Measurements from ENCODE around the gene FTCDNL1.

Gene FTCDNL1

GRCh38 chr2:199734651-199735050 lies 116.3 kb downstream of the FTCDNL1 start:
- Mint-ChIP-seq H3K9me3 (peaks cover 2% of the 10 kb centered on the region), H3K36me3 (ENCODE audit: low read depth) (no peaks in the 10 kb centered on the region), H3K4me1 (no peaks in the 10 kb centered on the region), H3K4me3 (no peak overlapping the region), H3K27me3 (ENCODE audit: low read depth) (peaks cover 39% of the 10 kb centered on the region), H3K27ac (no peak overlapping the region)
- no peak for TF ChIP-seq CTCF (IDR thresholded peaks at IDR 0.05; ENCODE audit: unreplicated experiment in 3 of 3)

GRCh38 chr2:199734011-199734410 lies 117.0 kb downstream of the FTCDNL1 start:
- TF ChIP-seq CTCF (IDR thresholded peaks at IDR 0.05; ENCODE audit: unreplicated experiment in 3 of 3): no peak
- Mint-ChIP-seq H3K27ac (no peak overlapping the region), H3K9me3 (peaks cover 8% of the 10 kb centered on the region), H3K36me3 (ENCODE audit: low read depth) (no peaks in the 10 kb centered on the region), H3K4me1 (no peaks in the 10 kb centered on the region), H3K27me3 (ENCODE audit: low read depth) (peaks cover 34% of the 10 kb centered on the region), H3K4me3 (no peak overlapping the region)

GRCh38 chr2:199727801-199728200 lies 123.2 kb downstream of the FTCDNL1 start:
- Mint-ChIP-seq H3K27me3 (ENCODE audit: low read depth) (peaks cover 14% of the 10 kb centered on the region), H3K27ac (no peak overlapping the region), H3K36me3 (ENCODE audit: low read depth) (peaks cover under 1% of the 10 kb centered on the region), H3K4me1 (no peaks in the 10 kb centered on the region), H3K9me3 (peaks cover 11% of the 10 kb centered on the region), H3K4me3 (no peak overlapping the region)
- TF ChIP-seq CTCF (IDR thresholded peaks at IDR 0.05; ENCODE audit: unreplicated experiment in 3 of 3): no peak

- Mint-ChIP-seq H3K36me3 (ENCODE audit: low read depth) (peaks cover 3% of the 10 kb centered on the region), H3K9me3 (peaks cover 16% of the 10 kb centered on the region), H3K27me3 (ENCODE audit: low read depth) (peaks cover 13% of the 10 kb centered on the region), H3K4me3 (no peak overlapping the region), H3K4me1 (no peaks in the 10 kb centered on the region), H3K27ac (no peak overlapping the region)
- no peak for TF ChIP-seq CTCF (IDR thresholded peaks at IDR 0.05; ENCODE audit: unreplicated experiment in 3 of 3)
Measured at GRCh38 chr2:199727306-199727705, 123.7 kb downstream of the FTCDNL1 start.

GRCh38 chr2:199718074-199718473 lies 132.9 kb downstream of the FTCDNL1 start:
- H3K36me3 Mint-ChIP-seq (ENCODE audit: low read depth): peaks cover 3% of the 10 kb centered on the region
- H3K4me1 Mint-ChIP-seq: peaks cover 5% of the 10 kb centered on the region
- H3K4me3 Mint-ChIP-seq: no peak overlapping the region
- H3K27me3 Mint-ChIP-seq (ENCODE audit: low read depth): no peaks in the 10 kb centered on the region
- no peak overlapping the region for H3K27ac Mint-ChIP-seq
- peaks cover 14% of the 10 kb centered on the region for H3K9me3 Mint-ChIP-seq
- no peak for TF ChIP-seq CTCF (IDR thresholded peaks at IDR 0.05; ENCODE audit: unreplicated experiment in 3 of 3)

GRCh38 chr2:199717587-199717907 lies 133.4 kb downstream of the FTCDNL1 start:
- no peak overlapping the region for H3K4me3 Mint-ChIP-seq
- H3K4me1 Mint-ChIP-seq: peaks cover 5% of the 10 kb centered on the region
- no peaks in the 10 kb centered on the region for H3K27me3 Mint-ChIP-seq (ENCODE audit: low read depth)
- no peaks in the 10 kb centered on the region for H3K36me3 Mint-ChIP-seq (ENCODE audit: low read depth)
- no peak for TF ChIP-seq CTCF (IDR thresholded peaks at IDR 0.05; ENCODE audit: unreplicated experiment in 3 of 3)
- H3K27ac Mint-ChIP-seq: no peak overlapping the region
- H3K9me3 Mint-ChIP-seq: peaks cover 9% of the 10 kb centered on the region
